Activated effector memory CD4-positive, alpha-beta T cell treated with anti-CD3 and anti-CD28 coated beads, Interleukin-2, amount 50 U/mL, for 16 hours (primary cell): ENCODE data around the gene LVRN.
"Not testable (repeated sequence)": the region's sequence is repeated elsewhere in the genome, so short reads cannot be mapped to it uniquely, and the experiment has no call there.

Experiments
- DNase-seq: peaks from one replicate; pipeline ENCODE4 v3.0.0-alpha.2; 2020

The LVRN gene

GRCh38 chr5:115962239-115962564, at the start of gene LVRN:
LVRN (plus strand) TSS chr5:115962475; CDS start chr5:115962618, 143 bp downstream.
- no peak for DNase-seq

- not testable (repeated sequence) for DNase-seq
Measured at GRCh38 chr5:115913623-115914400, 48.5 kb upstream of the LVRN start.

- no peak for DNase-seq
Measured at GRCh38 chr5:115920171-115920725, 42.0 kb upstream of the LVRN start.

- DNase-seq: not testable (repeated sequence)
Measured at GRCh38 chr5:115928578-115929407, 33.5 kb upstream of the LVRN start.

GRCh38 chr5:115930171-115930570, 32.1 kb upstream of the LVRN start:
- not testable (repeated sequence) for DNase-seq

GRCh38 chr5:115930630-115931337, 31.5 kb upstream of the LVRN start:
- no peak for DNase-seq

GRCh38 chr5:115932991-115933390, 29.3 kb upstream of the LVRN start:
- DNase-seq: no peak

GRCh38 chr5:115934388-115934974, 27.8 kb upstream of the LVRN start:
- no peak for DNase-seq

GRCh38 chr5:115936031-115936430, 26.2 kb upstream of the LVRN start:
- no peak for DNase-seq

- no peak for DNase-seq
Measured at GRCh38 chr5:115939059-115939458, 23.2 kb upstream of the LVRN start.

- DNase-seq: no peak
Measured at GRCh38 chr5:115940080-115940810, 22.0 kb upstream of the LVRN start.

GRCh38 chr5:115941051-115941675, 21.1 kb upstream of the LVRN start:
- DNase-seq: no peak

- DNase-seq: no peak
Measured at GRCh38 chr5:115944501-115944900, 17.8 kb upstream of the LVRN start.

- no peak for DNase-seq
Measured at GRCh38 chr5:115946655-115947054, 15.6 kb upstream of the LVRN start.

GRCh38 chr5:115947260-115947659, 15.0 kb upstream of the LVRN start:
- DNase-seq: no peak

- DNase-seq: no peak
Measured at GRCh38 chr5:115948091-115948534, 14.2 kb upstream of the LVRN start.

- DNase-seq: no peak
Measured at GRCh38 chr5:115949096-115949495, 13.2 kb upstream of the LVRN start.

GRCh38 chr5:115952588-115952987, 9.7 kb upstream of the LVRN start:
- DNase-seq: no peak

- no peak for DNase-seq
Measured at GRCh38 chr5:115954144-115954543, 8.1 kb upstream of the LVRN start.

GRCh38 chr5:115956957-115957356, 5.3 kb upstream of the LVRN start:
- DNase-seq: no peak
